ENCODE measurements around the gene PDGFRB.

PDGFRB gene

DNA sequence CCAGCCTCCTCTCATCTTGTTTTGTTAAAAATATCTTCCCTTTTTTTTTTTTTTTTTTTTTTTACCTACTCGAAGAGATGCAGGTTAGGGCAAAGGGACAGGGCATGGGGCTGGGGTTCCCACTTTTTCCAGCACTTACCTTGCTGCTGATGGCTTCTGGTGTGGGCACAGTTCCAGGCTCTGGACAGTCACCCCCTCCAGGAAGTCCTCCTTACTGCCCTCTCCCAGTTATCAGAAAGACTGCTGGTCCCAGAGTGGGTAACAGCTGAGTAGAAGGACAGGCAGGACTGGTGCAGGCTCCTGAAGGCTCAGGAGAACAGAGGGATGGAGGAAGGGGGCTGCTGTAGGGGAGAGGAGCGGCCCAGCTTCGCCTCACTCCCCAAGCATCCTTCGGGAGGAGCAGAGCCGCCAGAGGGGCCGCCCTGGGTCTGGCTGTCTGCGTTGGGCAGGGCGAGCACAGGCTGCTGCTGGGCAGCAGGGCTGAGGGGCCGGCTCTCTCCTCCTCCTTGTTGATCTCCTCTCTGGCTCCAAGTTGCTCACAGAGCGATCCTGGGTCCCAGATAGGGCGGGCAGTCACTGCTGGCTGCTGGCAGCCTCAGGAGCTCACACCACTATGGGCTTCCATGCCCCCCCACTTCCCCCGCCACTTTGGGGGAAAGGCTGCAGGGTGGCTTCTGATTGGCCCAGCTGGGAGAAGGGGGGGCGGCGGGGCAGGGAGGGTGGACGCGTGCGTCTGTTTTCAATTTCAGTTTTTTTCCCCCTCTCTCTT, at the start of gene PDGFRB:
Gene PDGFRB, minus strand, starts transcription at position 588 of the 769 bp plus-strand sequence. CDS start 18,798 bp downstream, outside the sequence.
- DNase-seq, result peak; percentile 61

DNA sequence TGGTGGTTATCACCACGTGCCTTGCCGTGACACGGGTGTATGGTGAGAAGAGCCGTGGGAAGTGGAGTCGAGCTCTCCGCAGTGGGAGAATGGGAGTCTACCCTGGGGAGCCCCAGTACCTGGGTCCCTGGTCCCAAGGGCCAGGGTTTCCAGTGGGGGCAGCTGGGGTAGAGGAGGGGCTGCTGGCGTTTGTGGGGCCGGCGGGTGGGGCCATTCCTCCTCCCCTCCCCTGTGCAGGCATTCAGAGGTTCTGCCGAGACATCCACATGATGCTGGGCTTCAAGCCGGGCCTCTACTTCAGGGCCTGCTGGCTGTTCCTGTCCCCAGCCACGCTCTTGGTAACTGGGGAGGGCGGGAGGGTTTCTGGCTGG, 48.9 kb upstream of the PDGFRB start:
- DNase-seq, result no peak

DNA sequence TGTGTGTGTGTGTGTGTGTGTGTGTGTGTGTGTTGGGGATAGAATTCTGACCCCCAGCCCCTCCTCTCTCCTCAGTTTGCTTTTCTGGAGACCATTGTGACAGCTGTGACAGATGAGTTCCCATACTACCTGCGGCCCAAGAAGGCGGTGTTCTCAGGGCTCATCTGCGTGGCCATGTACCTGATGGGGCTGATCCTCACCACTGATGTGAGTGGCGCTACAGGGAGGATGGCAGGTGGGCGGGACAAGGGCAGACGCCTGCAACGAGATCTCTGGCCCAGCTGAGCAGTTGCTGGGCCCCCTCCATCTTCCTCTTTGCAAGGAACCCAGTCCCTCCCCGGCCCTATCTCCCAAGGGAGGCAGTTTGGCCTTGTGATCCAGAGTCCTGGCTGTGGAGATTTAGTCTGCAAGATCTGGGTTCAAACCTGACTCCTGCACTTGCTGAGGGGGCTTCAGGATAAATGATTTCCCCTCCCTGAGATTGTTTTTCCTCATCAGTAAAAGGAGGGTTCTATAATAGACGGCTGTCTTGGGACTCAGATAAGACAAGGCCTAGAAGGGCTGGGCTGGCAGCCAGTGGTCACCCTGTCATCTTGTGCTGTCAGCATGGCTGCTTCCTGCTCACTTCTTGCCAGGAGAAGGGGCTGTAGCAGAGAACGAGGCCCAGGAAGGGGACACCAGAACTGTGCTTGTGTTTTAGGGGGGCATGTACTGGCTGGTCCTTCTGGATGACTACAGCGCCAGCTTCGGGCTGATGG, 48.4 kb upstream of the PDGFRB start:
- DNase-seq, result no peak

DNA sequence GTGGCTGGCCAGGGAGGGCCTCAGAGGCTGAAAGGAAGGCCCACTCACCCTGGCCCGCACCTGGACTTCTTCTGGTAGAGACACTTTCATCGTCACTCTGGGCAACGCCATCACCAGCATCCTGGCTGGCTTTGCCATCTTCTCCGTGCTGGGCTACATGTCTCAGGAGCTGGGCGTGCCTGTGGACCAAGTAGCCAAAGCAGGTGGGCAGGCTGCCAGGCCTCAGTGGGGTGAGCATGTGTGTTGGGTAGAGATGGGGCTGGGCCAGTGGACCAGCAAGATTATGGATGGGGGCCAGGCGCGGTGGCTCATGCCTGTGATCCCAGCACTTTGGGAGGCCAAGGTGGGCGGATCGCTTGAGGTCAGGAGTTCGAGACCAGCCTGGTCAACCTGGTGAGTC, 46.9 kb upstream of the PDGFRB start:
- DNase-seq, result no peak

DNA sequence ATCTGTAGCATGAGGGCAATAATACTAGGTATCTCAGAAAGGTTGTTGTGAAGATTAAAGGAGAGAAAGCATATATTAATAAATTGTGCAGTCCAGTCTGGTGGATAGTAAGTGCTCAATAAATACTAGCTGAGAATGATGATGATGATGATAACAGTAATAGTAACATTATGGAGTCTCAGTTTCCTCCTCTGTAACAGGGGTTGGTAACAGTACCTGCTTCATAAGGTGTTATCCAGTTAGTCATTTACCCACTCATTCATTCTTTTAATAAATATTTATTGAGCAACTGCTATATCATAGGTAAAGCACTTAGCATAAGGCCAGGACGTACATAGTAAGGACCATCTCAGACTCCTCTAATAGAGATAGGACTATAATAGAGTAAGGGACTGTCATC, 41.8 kb upstream of the PDGFRB start:
- no peak for DNase-seq

DNA sequence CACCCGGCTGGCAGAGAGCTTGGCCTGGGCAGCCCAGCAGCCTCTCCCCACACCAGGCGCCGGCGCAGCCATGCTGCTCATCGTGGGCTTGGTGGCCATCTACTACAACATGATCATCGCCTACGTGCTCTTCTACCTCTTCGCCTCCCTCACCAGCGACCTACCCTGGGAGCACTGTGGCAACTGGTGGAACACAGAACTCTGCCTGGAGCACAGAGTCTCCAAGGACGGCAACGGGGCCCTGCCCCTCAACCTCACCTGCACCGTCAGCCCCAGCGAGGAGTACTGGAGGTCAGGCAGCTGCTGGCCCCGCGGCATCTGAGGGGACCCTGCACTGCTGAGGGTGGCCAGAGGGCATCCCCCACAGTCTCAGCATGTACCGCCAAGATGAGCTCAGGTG, 41.3 kb upstream of the PDGFRB start:
- DNase-seq, result no peak

DNA sequence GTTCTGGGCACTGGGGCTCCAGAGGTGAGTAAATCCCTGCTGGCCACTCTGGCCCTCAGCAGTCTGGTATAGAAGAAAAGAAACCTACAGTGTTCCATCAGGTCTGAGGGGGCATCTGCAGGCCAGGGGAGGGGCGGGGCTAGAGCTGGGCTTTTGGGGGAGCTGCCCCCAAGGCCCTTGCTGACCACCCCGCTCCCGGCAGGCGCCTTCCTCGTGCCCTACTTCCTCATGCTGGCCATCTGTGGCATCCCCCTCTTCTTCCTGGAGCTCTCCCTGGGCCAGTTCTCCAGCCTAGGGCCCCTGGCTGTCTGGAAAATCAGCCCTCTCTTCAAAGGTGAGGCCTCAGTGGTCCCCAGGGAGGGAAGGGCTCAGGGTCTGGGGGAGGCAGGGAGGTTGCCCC, 40.9 kb upstream of the PDGFRB start:
- no peak for DNase-seq

DNA sequence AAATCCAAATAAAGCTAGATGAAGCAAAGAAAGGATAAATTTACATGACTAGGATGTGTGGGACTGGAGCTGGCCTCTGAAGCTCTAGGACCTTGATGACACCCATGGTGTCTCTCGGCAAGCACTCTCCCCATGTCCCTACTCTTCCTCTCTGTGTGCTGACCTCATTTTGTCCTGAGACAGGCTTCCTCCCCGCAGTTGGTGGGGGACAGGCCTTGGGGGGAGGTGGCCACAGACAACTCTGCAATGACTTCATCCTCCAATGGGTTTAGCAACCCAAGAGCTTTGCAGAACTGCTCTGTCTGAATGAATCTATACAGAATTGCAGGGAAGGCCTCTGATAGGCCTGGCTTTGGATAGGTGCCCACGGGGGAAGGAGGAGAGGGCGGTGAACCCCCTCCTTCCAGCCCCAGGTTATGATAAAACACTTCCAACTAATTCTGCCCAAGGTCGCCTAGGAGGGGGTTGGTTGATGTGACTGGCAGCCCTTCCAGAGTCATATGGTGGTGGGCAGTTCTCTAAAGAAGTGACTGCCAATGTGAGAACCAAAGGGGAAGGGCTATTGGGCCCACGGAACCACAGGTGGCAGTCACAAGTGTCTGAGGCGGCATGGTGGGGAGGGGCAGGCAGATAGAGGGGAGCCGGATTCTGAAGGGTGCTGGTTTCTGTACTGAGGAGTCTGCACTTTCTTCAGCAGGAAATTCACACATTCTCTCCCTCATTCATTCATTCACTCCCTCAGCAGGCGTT, 40.3 kb upstream of the PDGFRB start:
- DNase-seq, result no peak

DNA sequence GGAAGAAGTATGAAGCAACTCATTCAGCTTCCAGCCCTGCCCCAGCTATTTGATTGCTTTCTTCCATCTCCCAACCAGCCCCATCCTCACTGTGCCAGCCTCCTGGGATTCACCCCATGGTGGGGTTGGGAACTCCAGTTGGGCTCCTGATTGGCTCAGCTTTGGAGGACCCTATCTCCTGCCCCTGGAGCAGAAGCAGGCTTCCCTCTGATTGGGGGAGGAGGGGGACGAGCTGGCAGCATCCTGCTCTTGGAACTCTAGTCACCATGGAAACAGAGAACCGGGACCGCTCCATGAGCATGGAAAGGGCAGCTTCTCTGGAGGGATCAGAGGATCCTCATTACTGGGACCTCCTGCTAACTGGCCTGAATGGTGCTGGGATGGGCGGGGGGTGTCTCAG, 36.8 kb upstream of the PDGFRB start:
- no peak for DNase-seq

DNA sequence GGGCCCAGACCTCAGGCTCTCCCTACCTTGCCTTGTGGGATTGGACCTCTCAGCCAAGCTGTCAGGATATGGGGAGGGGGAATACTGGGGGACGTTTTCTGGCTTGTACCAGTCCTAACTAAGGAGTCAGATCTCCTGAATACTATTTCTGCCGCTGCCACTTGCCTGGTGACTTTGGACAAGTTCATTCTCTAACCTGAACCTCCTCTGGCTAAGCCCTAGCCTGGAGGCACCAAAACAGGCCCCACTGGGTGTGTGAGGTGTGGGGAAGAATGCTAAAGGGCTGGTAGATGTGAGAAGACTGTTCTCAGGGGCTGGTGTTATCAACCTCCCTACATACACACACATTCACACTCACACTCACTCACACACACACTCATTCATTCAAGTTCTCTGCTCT, 35.3 kb upstream of the PDGFRB start:
- no peak for DNase-seq

DNA sequence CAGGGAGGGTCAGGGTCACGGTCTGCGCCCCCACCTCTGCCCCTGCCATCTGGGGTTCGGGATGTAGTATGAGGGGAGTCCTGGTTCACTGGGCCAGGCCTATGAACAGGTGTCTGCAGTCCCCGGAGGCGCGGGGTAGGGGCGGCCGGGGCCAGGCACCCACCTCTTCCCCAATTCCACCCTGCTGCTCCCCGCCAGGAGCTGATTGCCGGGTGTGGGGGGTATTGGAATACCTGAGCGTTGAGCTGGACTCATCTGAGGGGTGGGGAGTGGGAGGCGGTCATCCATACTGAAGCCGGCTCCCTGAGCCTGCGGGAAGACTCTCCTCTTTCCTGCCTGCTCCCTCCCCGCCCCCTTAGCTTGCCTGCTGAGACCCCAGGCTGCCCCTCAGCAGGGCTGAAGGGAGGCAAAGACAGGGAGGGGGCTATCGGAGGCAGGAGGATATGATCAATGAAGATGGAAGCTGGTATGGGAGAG, 34.9 kb upstream of the PDGFRB start:
- DNase-seq, result no peak

DNA sequence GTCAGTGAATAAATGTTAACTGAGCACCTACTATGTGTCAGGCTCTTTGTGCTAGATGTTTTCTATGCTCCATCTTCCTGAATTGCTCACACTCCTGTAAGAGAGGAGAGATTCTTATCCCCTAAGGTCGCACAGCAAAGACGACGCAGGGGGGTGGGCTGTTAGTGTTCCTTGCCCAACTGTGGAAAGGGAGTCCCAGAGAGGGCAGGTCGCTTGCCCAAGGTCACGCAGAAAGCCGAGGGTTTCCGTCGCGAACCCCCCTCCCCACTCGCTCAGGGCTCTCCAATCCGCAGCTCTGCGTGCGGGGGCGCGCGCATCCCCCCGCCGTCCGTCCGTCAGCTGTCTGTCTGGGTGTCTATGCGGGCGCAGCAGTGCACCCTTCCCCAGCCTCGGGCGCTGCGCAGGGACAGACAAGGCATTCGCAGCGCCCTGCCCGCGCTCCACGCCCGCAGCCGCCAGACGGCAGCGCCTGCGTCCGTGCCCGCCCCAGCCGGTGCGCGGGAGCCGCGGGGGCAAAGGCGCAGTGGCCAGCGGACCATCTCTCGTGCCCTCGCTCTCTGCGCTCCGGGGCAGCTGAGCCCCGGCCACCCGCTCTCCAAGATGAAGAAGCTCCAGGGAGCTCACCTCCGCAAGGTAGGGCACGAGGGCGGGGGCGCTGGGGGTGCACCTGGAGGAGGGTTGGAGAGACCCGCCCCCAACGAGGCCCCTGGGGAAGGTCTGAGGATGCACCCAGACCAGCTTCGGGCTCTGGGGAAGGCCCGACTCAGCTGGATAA, 34.3 kb upstream of the PDGFRB start, which contains the start of gene SLC6A7:
Gene SLC6A7, plus strand, starts transcription at position 335 of the 775 bp plus-strand sequence. Its CDS starts 266 bp downstream, at position 601.
- no peak for DNase-seq

DNA sequence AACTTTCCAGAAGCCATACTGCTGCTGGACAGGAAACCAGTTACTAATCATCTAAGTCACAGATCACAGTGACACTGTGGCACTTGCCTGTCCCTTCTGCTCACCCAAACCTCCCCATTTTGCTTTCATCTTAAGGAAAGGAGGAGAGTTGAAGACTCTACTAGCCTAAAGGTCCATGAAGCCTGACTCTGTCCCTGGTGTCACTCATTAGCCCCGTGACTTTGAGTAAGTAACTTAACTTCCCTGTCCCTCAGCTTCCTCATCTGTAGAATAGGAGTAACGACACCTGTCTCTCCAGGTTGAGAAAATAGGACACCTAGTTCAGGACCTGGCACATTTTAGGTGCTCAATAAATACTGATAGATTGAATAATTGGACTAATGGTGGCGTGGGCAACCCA, 33.7 kb upstream of the PDGFRB start:
- DNase-seq, result no peak

DNA sequence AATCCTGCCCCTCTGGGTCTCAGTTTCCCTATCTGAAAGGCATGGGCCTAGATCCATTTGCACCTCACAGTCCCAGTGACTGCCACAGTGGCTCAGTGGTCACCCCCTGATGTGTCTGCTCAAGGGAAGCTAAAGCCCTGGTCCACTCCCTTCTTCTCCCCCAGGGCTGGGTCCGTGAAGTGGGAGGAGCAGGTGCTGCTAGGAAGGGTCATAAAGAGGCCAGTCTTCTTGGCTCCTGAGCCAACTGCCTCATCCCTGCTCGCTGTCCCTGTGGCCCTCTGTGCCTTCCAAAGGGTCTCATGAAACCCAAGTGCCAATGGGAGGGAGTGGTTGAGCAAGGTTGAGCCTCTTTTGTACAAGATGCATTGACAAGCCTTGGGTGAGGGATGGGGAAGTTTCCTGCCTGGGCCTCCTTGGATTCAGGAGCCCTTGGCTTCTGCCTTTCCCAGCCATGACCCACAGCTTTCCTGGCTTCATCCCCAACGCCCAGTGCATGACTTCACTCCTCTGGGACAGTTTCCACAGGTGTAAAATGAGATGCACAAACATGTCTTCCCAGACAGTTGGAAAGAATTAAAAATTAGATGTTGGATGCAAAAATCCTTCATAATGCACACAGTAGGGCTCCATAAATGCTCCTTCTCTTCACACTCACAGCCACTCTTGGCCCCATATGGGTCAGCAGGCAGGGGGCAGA, 32.6 kb upstream of the PDGFRB start:
- no peak for DNase-seq

DNA sequence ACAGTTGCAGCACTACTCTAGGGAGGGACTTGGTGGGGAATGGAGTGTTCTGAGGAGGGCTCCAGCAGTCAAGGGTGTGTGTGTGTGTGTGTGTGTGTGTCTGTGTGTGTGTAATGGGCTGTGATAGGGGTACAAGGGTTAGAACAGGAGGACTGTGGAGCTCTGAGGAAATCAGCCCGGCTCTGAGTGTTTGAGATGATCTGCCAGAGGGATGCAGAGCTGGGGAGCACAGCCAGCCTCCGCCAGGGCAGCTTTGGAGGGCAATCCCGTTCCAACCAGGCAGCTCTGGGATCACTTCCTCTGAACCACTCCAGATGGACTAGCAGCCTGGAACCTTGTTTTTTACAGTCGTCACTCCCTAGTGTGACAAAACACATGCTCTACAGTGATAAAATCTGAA, 31.3 kb upstream of the PDGFRB start:
- no peak for DNase-seq

DNA sequence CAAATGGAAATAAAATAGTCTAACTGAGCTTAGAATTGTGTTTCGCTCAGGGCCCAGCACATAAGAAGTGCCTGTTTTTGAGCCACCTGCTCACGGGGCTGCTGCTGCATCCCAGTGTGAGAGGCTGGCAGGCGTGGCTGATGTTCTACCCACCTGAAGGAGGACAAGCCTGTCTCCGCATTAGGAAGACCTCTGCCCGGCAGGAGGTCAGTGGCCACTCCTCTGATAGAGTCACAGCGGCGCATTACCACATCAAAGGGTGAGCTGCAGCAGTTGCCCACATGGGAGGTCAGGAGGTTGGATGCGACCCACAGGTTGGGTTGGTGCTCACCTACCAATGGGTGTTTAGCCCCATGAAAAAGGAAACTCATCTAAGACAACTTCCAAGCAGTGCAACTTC, 30.5 kb upstream of the PDGFRB start:
- DNase-seq, result no peak

DNA sequence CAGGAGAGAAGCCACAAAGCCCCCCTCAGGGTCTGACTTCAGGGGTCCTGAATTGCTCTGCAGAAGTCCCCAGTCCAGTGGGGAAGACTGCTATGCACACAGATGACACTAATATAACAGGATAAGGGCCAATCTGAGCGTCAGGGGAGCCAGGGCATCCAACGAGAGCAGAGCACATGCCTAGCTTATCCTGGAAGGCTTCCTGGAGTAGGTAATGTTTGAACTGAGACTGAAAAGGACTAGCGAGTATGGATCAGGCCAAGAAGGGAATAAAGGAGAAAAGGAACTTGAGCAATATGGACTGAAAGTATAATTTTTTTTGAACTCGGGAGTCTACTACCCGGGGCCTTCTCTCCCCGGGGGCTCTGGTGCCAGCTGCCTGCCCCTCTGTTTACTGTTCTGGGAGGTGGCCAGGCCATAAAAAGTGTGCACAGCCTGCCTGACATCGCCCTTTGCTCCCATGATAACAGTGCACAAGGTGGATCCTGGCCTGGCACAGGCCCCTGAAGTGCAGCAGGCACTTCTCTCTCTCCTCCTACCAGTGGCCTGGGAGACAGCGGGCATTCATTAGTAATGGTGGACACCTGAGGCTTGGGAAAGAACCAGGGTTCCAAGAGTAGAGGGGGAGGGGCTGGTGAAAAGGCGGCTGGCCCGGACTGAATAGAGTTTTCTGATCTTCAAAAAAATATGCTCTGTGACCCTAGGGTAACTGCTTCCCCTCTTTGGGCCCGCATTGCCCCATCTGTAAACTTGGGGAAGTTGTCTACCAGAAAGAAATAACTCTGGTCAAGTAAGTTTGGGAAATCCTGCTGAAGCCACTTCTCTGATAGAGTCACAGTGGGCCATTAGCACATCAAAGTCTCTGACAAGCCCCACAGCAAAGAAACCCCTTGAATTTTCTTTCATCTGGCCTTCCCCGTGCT, 29.6 kb upstream of the PDGFRB start:
- no peak for DNase-seq

DNA sequence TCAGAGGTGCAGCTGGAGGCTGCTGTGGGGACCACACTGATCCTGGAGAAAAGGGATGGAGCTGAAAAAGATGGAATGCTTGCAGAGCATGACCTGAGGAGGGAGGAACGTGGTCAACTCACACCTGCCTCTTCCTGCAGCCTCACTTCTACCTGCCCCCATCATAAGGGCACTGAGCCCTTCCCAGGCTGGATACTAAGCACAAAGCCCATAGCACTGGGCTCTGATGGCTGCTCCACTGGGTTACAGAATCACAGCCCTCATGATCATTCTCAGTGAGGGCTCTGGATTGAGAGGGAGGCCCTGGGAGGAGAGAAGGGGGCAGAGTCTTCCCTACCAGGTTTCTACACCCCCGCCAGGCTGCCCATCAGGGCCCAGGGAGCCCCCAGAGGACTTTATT, 28.4 kb upstream of the PDGFRB start:
- DNase-seq, result no peak

DNA sequence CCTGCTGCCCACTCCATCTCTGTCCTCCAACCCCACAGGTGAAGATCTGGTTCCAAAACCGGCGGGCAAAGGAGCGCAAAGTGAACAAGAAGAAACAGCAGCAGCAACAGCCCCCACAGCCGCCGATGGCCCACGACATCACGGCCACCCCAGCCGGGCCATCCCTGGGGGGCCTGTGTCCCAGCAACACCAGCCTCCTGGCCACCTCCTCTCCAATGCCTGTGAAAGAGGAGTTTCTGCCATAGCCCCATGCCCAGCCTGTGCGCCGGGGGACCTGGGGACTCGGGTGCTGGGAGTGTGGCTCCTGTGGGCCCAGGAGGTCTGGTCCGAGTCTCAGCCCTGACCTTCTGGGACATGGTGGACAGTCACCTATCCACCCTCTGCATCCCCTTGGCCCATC, 27.8 kb upstream of the PDGFRB start:
- no peak for DNase-seq

DNA sequence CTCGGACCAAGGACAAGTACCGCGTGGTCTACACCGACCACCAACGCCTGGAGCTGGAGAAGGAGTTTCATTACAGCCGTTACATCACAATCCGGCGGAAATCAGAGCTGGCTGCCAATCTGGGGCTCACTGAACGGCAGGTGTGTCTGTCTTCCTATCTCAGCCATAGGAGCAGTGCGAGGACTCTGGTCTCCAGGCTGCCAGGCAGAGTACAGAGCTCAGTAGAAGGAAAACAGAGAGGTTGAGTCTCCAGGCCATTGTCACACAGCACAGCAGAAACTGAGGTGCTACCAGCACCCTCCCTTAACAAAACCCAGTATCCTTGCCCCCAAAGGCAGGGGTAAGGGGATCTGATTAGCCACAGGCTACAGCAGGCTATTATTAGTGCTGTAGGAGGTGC, 27.1 kb upstream of the PDGFRB start:
- no peak for DNase-seq
